H9 (cell line): ENCODE data around the gene KANSL1. TPM values are rescaled to one million over a fixed set of nuclear protein-coding genes. Genes with fewer than 3 reads are reported as not detected.
A peak's percentile ranks its signal among the peaks of the same experiment; 100 is the strongest.

Source experiments
- DNase-seq: peaks from one replicate; pipeline ENCODE4 v3.0.0-alpha.2; 2017
- H2AFZ ChIP-seq: one replicate; pipeline ENCODE4 v1.6.1; 2013; ENCODE audit warnings: mild to moderate bottlenecking, low read length, control low read depth, moderate library complexity
- H2AK5ac ChIP-seq: 2 replicates; pipeline ENCODE4 v1.6.1; 2013; ENCODE audit warnings: low read length, control low read depth, mixed read lengths; ENCODE audit not compliant: insufficient read length
- H2BK120ac ChIP-seq: one replicate; pipeline ENCODE4 v1.6.1; 2013; ENCODE audit warnings: low read depth, mild to moderate bottlenecking, low read length, control low read depth, inconsistent platforms; ENCODE audit not compliant: poor library complexity, severe bottlenecking
- H2BK12ac ChIP-seq: 2 replicates; pipeline ENCODE4 v1.6.1; 2013; ENCODE audit warnings: low read length, control low read depth, mixed read lengths, low read depth; ENCODE audit not compliant: insufficient read length
- H2BK15ac ChIP-seq: 2 replicates; pipeline ENCODE4 v1.6.1; 2013; ENCODE audit warnings: low read depth, low read length, control low read depth
- H2BK20ac ChIP-seq: one replicate; pipeline ENCODE4 v1.6.1; 2013; ENCODE audit warnings: low read depth, mild to moderate bottlenecking, low read length, control low read depth, inconsistent platforms; ENCODE audit not compliant: poor library complexity, severe bottlenecking
- H2BK5ac ChIP-seq: 2 replicates; pipeline ENCODE4 v1.6.1; 2013; ENCODE audit warnings: low read length, control low read depth, mixed read lengths; ENCODE audit not compliant: insufficient read length
- H3K14ac ChIP-seq: 2 replicates; pipeline ENCODE4 v1.6.1; 2013; ENCODE audit warnings: low read length, control low read depth; ENCODE audit not compliant: insufficient read depth
- H3K18ac ChIP-seq: 2 replicates; pipeline ENCODE4 v1.6.1; 2013; ENCODE audit warnings: low read depth, mild to moderate bottlenecking, mixed read lengths, low read length, control low read depth; ENCODE audit not compliant: insufficient read length
- H3K23ac ChIP-seq: 2 replicates; pipeline ENCODE4 v1.6.1; 2013; ENCODE audit warnings: low read length, control low read depth, mixed read lengths, low read depth; ENCODE audit not compliant: insufficient read length
- H3K23me2 ChIP-seq: 2 replicates; pipeline ENCODE4 v1.6.1; 2013; ENCODE audit warnings: low read depth, mild to moderate bottlenecking, mixed read lengths, low read length, control low read depth; ENCODE audit not compliant: insufficient read length, poor library complexity, severe bottlenecking
- H3K27ac ChIP-seq: 2 replicates; pipeline ENCODE4 v1.5.1; 2013; ENCODE audit warnings: low read length, control low read depth, mixed read lengths, low read depth; ENCODE audit not compliant: insufficient read length
- H3K27me3 ChIP-seq: 2 replicates; pipeline ENCODE4 v1.6.1; 2013; ENCODE audit warnings: low read length, control low read depth, inconsistent platforms; ENCODE audit not compliant: insufficient read depth
- H3K4ac ChIP-seq: 2 replicates; pipeline ENCODE4 v1.6.1; 2013; ENCODE audit warnings: low read depth, mild to moderate bottlenecking, control low read depth, inconsistent platforms, low read length, moderate library complexity
- H3K4me1 ChIP-seq: 2 replicates; pipeline ENCODE4 v1.6.1; 2013; ENCODE audit warnings: low read length, control low read depth, inconsistent platforms; ENCODE audit not compliant: insufficient read depth
- H3K4me2 ChIP-seq: 2 replicates; pipeline ENCODE4 v1.6.1; 2013; ENCODE audit warnings: low read length, control low read depth, mixed read lengths; ENCODE audit not compliant: insufficient read length, insufficient read depth
- H3K56ac ChIP-seq: 2 replicates; pipeline ENCODE4 v1.6.1; 2013; ENCODE audit warnings: low read depth, mild to moderate bottlenecking, mixed read lengths, low read length, control low read depth; ENCODE audit not compliant: insufficient read length
- H3K79me1 ChIP-seq: 2 replicates; pipeline ENCODE4 v1.6.1; 2013; ENCODE audit warnings: low read depth, mild to moderate bottlenecking, moderate library complexity, low read length, control low read depth, inconsistent platforms; ENCODE audit not compliant: insufficient read depth, poor library complexity, severe bottlenecking
- H3K79me2 ChIP-seq: 2 replicates; pipeline ENCODE4 v1.6.1; 2013; ENCODE audit warnings: low read length, control low read depth, inconsistent platforms; ENCODE audit not compliant: insufficient read depth
- H3K9ac ChIP-seq: 2 replicates; pipeline ENCODE4 v1.6.1; 2013; ENCODE audit warnings: low read length, control low read depth, mixed read lengths; ENCODE audit not compliant: insufficient read length; ENCODE audit errors: extremely low read depth
- H3K9me3 ChIP-seq: one replicate; pipeline ENCODE4 v1.6.1; 2013; ENCODE audit warnings: low read depth, low read length, inconsistent platforms; ENCODE audit not compliant: control insufficient read depth
- H3T11ph ChIP-seq: one replicate; pipeline ENCODE4 v1.6.1; 2013; ENCODE audit warnings: mild to moderate bottlenecking, low read length, control low read depth, inconsistent platforms
- H4K20me1 ChIP-seq: one replicate; pipeline ENCODE4 v1.6.1; 2013; ENCODE audit not compliant: control insufficient read depth, insufficient read length, insufficient read depth
- H4K5ac ChIP-seq: 2 replicates; pipeline ENCODE4 v1.6.1; 2013; ENCODE audit warnings: low read depth, mild to moderate bottlenecking, mixed read lengths, low read length, control low read depth; ENCODE audit not compliant: insufficient read length
- H4K8ac ChIP-seq: replicated peaks from 2 replicates; pipeline ENCODE4 v1.6.1; 2013; ENCODE audit warnings: low read length, control low read depth, mixed read lengths, low read depth; ENCODE audit not compliant: insufficient read length
- H4K91ac ChIP-seq: 2 replicates; pipeline ENCODE4 v1.6.1; 2013; ENCODE audit warnings: low read depth, mild to moderate bottlenecking, moderate library complexity, mixed read lengths, low read length, control low read depth; ENCODE audit not compliant: insufficient read length
- H3K27ac Mint-ChIP-seq, 3 experiments: 2 replicates in 2 of 3; 3 replicates in 1 of 3; pipeline ENCODE4 v1.8.0; 2020 to 2021; ENCODE audit warnings: mixed read lengths in 3 of 3, mild to moderate bottlenecking in 1 of 3, moderate library complexity in 1 of 3
- H3K27me3 Mint-ChIP-seq: 2 replicates; pipeline ENCODE4 v1.8.0; 2021; ENCODE audit warnings: low read depth, mild to moderate bottlenecking, moderate library complexity, mixed read lengths
- H3K36me3 Mint-ChIP-seq, 3 experiments: 2 replicates in 2 of 3; 3 replicates in 1 of 3; pipeline ENCODE4 v1.8.0; 2020 to 2021; ENCODE audit warnings: low read depth in 3 of 3, mixed read lengths in 3 of 3; ENCODE audit not compliant: insufficient read depth in 1 of 3
- H3K4me1 Mint-ChIP-seq, 2 experiments: 2 replicates each; pipeline ENCODE4 v1.8.0; 2020; ENCODE audit warnings: mixed read lengths in 2 of 2
- H3K4me3 Mint-ChIP-seq, 2 experiments: 2 replicates in 1 of 2; 3 replicates in 1 of 2; pipeline ENCODE4 v1.8.0; 2020 to 2021; ENCODE audit warnings: mild to moderate bottlenecking in 2 of 2, mixed read lengths in 2 of 2, moderate library complexity in 1 of 2
- H3K9me3 Mint-ChIP-seq, 2 experiments: 2 replicates in 1 of 2; 3 replicates in 1 of 2; pipeline ENCODE4 v1.8.0; 2020; ENCODE audit warnings: mild to moderate bottlenecking in 2 of 2, mixed read lengths in 2 of 2, moderate library complexity in 1 of 2
- WGBS: extraction: QIAGEN DNeasy Blood & Tissue Kit; methylation state at CpG from one replicate; pipeline ENCODE4 v1.1.7; 2013; ENCODE audit warnings: missing lambda C conversion rate, low lambda C conversion rate, mixed read lengths; ENCODE audit not compliant: insufficient read length; ENCODE audit errors: extremely low coverage; 5-methylcytosine and 5-hydroxymethylcytosine counted together
- total RNA-seq: library from RNA; stranded (reverse); gene quantifications from 2 replicates; pipeline ENCODE4 v1.2.1, GENCODE V29; 2021
- TF ChIP-seq, protein P1 (sequence below): fragments of 200-600 bp; sonication (generic); conservative IDR thresholded peaks from 3 replicates; pipeline ENCODE4 v1.8.0; 2021; ENCODE audit warnings: antibody characterized with exemption, mild to moderate bottlenecking

Gene KANSL1
- total RNA-seq, 1 experiment from 2014 or later = 114 TPM

GRCh38 chr17:46192189-46192438, 1.1 kb downstream of the KANSL1 start:
- no peak overlapping the region for H2AFZ ChIP-seq
- peaks cover 3 to 11% (median 8%) of the 10 kb centered on the region in 3 experiments; a peak in 6 of 7 replicates for H3K36me3 Mint-ChIP-seq
- H2BK20ac ChIP-seq = no peak overlapping the region
- H3K23ac ChIP-seq = no peak overlapping the region
- no peaks in the 10 kb centered on the region; the same call in 1 of the 2 replicates for H3K4me1 ChIP-seq
- no peak overlapping the region for H2AK5ac ChIP-seq
- H4K20me1 ChIP-seq = peaks cover 2% of the 10 kb centered on the region
- no peak overlapping the region for H4K91ac ChIP-seq
- H3K4me1 Mint-ChIP-seq = peaks cover 41 to 50% of the 10 kb centered on the region in 2 experiments
- H3K27ac ChIP-seq = peak overlapping the region; percentile 84
- no peak for DNase-seq
- H3K23me2 ChIP-seq = peaks cover 3% of the 10 kb centered on the region
- H3K9me3 ChIP-seq = no peaks in the 10 kb centered on the region
- no peaks in the 10 kb centered on the region for H3K79me1 ChIP-seq
- H3K79me2 ChIP-seq = peaks cover 49% of the 10 kb centered on the region
- H3T11ph ChIP-seq = no peak overlapping the region
- peak overlapping the region; percentile 42 for H3K56ac ChIP-seq
- H4K5ac ChIP-seq = peak overlapping the region; percentile 17
- no peak overlapping the region for H2BK15ac ChIP-seq
- no peaks in the 10 kb centered on the region for H3K27me3 Mint-ChIP-seq
- H3K4me2 ChIP-seq = peak overlapping the region; percentile 77
- TF ChIP-seq, protein P1, sequence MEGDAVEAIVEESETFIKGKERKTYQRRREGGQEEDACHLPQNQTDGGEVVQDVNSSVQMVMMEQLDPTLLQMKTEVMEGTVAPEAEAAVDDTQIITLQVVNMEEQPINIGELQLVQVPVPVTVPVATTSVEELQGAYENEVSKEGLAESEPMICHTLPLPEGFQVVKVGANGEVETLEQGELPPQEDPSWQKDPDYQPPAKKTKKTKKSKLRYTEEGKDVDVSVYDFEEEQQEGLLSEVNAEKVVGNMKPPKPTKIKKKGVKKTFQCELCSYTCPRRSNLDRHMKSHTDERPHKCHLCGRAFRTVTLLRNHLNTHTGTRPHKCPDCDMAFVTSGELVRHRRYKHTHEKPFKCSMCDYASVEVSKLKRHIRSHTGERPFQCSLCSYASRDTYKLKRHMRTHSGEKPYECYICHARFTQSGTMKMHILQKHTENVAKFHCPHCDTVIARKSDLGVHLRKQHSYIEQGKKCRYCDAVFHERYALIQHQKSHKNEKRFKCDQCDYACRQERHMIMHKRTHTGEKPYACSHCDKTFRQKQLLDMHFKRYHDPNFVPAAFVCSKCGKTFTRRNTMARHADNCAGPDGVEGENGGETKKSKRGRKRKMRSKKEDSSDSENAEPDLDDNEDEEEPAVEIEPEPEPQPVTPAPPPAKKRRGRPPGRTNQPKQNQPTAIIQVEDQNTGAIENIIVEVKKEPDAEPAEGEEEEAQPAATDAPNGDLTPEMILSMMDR = no peak
- no peak overlapping the region for H2BK12ac ChIP-seq
- no CpG with 5 or more reads among the region's 7 CpGs for WGBS
- peak overlapping the region; percentile 33 for H2BK5ac ChIP-seq
- peak overlapping the region; percentile 67; the same call in 1 of the 2 replicates for H3K4ac ChIP-seq
- H2BK120ac ChIP-seq = no peak overlapping the region
- H3K18ac ChIP-seq = peak overlapping the region; percentile 60
- peaks cover 2 to 4% of the 10 kb centered on the region in 2 experiments; a peak in 4 of 5 replicates for H3K9me3 Mint-ChIP-seq
- peak overlapping the region; percentile 91 to 97 for H3K4me3 Mint-ChIP-seq
- peak overlapping the region; percentile 34; the same call in 1 of the 2 replicates for H3K14ac ChIP-seq
- H3K9ac ChIP-seq = peak overlapping the region; percentile 93
- no peak overlapping the region for H4K8ac ChIP-seq
- peak overlapping the region; percentile 99 to 100 (median 99) for H3K27ac Mint-ChIP-seq
- H3K27me3 ChIP-seq = no peaks in the 10 kb centered on the region
